ENCODE measurements around the gene HSD17B4. TPM values are rescaled to one million over a fixed set of nuclear protein-coding genes. Genes with fewer than 3 reads are reported as not detected.

The HSD17B4 gene
- total and polyA plus RNA-seq, 2 of the 13 experiments (the other 11 are each of a cell fraction or from before 2014, with no cell fraction given), result 178 to 399 TPM

DNA sequence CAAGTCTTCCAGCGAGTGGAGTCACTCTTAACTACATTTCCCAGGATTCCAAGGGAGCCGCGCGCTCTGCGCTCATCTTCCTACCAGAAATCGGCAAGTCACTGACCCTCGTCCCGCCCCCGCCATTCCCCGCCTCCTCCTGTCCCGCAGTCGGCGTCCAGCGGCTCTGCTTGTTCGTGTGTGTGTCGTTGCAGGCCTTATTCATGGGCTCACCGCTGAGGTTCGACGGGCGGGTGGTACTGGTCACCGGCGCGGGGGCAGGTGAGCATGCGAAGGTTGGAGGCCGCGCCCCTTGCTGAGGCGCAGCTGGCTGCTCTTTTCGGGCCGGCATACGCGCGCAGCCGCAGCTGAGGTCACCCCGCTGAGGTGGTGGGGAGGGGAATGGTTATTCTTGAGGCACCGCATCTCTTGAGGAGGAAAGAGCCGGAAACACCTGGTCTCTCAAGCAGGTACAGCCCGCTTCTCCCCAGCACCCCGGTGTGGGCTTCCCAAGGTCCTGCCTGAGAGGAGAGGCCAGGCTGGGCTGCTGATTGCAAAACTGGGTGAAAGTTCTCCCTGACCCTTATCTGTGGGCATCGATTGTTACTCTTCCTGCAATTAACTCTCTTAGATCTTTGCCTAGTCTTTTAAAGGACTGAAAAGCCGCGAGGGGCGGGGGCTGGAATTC is at the start of gene HSD17B4 (continued):
- TF ChIP-seq, protein P1, sequence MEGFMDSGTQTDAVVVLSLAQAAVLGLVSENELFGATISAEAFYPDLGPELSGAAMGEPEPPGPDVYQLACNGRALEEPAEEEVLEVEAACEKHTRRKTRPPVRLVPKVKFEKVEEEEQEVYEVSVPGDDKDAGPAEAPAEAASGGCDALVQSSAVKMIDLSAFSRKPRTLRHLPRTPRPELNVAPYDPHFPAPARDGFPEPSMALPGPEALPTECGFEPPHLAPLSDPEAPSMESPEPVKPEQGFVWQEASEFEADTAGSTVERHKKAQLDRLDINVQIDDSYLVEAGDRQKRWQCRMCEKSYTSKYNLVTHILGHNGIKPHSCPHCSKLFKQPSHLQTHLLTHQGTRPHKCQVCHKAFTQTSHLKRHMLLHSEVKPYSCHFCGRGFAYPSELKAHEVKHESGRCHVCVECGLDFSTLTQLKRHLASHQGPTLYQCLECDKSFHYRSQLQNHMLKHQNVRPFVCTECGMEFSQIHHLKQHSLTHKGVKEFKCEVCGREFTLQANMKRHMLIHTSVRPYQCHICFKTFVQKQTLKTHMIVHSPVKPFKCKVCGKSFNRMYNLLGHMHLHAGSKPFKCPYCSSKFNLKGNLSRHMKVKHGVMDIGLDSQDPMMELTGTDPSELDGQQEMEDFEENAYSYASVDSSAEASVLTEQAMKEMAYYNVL (CRISPR knock-in tag; IDR thresholded peaks at IDR 0.05; ENCODE audit: borderline replicate concordance), result peak; percentile 88; the same call in 1 of the 2 replicates
- TF ChIP-seq HMG20B (CRISPR knock-in tag; conservative IDR thresholded peaks at IDR 0.05), result no peak
- TF ChIP-seq, protein P2, sequence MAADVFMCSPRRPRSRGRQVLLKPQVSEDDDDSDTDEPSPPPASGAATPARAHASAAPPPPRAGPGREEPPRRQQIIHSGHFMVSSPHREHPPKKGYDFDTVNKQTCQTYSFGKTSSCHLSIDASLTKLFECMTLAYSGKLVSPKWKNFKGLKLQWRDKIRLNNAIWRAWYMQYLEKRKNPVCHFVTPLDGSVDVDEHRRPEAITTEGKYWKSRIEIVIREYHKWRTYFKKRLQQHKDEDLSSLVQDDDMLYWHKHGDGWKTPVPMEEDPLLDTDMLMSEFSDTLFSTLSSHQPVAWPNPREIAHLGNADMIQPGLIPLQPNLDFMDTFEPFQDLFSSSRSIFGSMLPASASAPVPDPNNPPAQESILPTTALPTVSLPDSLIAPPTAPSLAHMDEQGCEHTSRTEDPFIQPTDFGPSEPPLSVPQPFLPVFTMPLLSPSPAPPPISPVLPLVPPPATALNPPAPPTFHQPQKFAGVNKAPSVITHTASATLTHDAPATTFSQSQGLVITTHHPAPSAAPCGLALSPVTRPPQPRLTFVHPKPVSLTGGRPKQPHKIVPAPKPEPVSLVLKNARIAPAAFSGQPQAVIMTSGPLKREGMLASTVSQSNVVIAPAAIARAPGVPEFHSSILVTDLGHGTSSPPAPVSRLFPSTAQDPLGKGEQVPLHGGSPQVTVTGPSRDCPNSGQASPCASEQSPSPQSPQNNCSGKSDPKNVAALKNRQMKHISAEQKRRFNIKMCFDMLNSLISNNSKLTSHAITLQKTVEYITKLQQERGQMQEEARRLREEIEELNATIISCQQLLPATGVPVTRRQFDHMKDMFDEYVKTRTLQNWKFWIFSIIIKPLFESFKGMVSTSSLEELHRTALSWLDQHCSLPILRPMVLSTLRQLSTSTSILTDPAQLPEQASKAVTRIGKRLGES (CRISPR knock-in tag; IDR thresholded peaks at IDR 0.05; ENCODE audit: borderline replicate concordance), result no peak
- no peak for TF ChIP-seq MBNL3 (CRISPR knock-in tag; conservative IDR thresholded peaks at IDR 0.05)
- TF ChIP-seq, protein P3, sequence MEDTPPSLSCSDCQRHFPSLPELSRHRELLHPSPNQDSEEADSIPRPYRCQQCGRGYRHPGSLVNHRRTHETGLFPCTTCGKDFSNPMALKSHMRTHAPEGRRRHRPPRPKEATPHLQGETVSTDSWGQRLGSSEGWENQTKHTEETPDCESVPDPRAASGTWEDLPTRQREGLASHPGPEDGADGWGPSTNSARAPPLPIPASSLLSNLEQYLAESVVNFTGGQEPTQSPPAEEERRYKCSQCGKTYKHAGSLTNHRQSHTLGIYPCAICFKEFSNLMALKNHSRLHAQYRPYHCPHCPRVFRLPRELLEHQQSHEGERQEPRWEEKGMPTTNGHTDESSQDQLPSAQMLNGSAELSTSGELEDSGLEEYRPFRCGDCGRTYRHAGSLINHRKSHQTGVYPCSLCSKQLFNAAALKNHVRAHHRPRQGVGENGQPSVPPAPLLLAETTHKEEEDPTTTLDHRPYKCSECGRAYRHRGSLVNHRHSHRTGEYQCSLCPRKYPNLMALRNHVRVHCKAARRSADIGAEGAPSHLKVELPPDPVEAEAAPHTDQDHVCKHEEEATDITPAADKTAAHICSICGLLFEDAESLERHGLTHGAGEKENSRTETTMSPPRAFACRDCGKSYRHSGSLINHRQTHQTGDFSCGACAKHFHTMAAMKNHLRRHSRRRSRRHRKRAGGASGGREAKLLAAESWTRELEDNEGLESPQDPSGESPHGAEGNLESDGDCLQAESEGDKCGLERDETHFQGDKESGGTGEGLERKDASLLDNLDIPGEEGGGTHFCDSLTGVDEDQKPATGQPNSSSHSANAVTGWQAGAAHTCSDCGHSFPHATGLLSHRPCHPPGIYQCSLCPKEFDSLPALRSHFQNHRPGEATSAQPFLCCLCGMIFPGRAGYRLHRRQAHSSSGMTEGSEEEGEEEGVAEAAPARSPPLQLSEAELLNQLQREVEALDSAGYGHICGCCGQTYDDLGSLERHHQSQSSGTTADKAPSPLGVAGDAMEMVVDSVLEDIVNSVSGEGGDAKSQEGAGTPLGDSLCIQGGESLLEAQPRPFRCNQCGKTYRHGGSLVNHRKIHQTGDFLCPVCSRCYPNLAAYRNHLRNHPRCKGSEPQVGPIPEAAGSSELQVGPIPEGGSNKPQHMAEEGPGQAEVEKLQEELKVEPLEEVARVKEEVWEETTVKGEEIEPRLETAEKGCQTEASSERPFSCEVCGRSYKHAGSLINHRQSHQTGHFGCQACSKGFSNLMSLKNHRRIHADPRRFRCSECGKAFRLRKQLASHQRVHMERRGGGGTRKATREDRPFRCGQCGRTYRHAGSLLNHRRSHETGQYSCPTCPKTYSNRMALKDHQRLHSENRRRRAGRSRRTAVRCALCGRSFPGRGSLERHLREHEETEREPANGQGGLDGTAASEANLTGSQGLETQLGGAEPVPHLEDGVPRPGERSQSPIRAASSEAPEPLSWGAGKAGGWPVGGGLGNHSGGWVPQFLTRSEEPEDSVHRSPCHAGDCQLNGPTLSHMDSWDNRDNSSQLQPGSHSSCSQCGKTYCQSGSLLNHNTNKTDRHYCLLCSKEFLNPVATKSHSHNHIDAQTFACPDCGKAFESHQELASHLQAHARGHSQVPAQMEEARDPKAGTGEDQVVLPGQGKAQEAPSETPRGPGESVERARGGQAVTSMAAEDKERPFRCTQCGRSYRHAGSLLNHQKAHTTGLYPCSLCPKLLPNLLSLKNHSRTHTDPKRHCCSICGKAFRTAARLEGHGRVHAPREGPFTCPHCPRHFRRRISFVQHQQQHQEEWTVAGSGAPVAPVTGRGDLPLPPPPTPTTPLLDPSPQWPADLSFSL (CRISPR knock-in tag; IDR thresholded peaks at IDR 0.05), result no peak
- TF ChIP-seq, protein P4, sequence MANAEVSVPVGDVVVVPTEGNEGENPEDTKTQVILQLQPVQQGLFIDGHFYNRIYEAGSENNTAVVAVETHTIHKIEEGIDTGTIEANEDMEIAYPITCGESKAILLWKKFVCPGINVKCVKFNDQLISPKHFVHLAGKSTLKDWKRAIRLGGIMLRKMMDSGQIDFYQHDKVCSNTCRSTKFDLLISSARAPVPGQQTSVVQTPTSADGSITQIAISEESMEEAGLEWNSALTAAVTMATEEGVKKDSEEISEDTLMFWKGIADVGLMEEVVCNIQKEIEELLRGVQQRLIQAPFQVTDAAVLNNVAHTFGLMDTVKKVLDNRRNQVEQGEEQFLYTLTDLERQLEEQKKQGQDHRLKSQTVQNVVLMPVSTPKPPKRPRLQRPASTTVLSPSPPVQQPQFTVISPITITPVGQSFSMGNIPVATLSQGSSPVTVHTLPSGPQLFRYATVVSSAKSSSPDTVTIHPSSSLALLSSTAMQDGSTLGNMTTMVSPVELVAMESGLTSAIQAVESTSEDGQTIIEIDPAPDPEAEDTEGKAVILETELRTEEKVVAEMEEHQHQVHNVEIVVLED (CRISPR knock-in tag; IDR thresholded peaks at IDR 0.05; ENCODE audit: borderline replicate concordance), result peak; percentile 64
- no peak for TF ChIP-seq ZBTB42 (CRISPR knock-in tag; IDR thresholded peaks at IDR 0.05)
- peak; percentile 88; the same call in 1 of the 2 replicates for TF ChIP-seq CCDC6 (CRISPR knock-in tag; IDR thresholded peaks at IDR 0.05)
- TF ChIP-seq HDAC1 (CRISPR knock-in tag; IDR thresholded peaks at IDR 0.05), result peak; percentile 30; the same call in 1 of the 2 replicates
- peak; percentile 69 for TF ChIP-seq NFYC (CRISPR knock-in tag; IDR thresholded peaks at IDR 0.05)
- no peak for TF ChIP-seq ZNF253 (CRISPR knock-in tag; IDR thresholded peaks at IDR 0.05; ENCODE audit: borderline replicate concordance)
- TF ChIP-seq, protein P5, sequence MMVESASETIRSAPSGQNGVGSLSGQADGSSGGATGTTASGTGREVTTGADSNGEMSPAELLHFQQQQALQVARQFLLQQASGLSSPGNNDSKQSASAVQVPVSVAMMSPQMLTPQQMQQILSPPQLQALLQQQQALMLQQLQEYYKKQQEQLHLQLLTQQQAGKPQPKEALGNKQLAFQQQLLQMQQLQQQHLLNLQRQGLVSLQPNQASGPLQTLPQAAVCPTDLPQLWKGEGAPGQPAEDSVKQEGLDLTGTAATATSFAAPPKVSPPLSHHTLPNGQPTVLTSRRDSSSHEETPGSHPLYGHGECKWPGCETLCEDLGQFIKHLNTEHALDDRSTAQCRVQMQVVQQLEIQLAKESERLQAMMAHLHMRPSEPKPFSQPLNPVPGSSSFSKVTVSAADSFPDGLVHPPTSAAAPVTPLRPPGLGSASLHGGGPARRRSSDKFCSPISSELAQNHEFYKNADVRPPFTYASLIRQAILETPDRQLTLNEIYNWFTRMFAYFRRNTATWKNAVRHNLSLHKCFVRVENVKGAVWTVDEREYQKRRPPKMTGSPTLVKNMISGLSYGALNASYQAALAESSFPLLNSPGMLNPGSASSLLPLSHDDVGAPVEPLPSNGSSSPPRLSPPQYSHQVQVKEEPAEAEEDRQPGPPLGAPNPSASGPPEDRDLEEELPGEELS (CRISPR knock-in tag; IDR thresholded peaks at IDR 0.05), result peak; percentile 86
- no peak for TF ChIP-seq EHMT2 (IDR thresholded peaks at IDR 0.05; ENCODE audit: borderline replicate concordance, low read depth, low read length)
